ENCODE results near the gene PHKA2.

DNA sequence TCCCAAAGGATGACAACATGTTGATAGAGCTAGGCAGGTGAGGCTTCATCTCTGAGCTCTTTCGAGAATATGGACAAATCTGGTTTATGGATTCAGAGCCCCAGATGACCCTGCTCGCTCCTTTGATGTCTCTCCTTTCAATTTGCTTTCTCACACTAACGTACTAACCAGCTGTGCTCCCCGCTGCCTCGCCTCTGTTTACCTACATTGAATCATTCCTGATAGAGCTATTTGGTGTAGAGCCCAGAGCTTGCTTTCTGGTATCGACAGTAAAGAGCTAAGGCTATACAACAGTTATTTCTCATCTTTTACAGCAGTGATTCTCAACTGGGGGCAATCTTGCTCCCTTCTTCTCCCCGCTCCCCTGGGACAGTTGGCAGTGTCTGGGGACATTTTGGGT, 8.9 kb upstream of the PHKA2 start:
- TF ChIP-seq TAF1 (IDR thresholded peaks at IDR 0.05; ENCODE audit: borderline replicate concordance, low read depth, low read length) (no peak), POLR2AphosphoS5 (IDR thresholded peaks at IDR 0.05; ENCODE audit: low read depth, low read length) (no peak)
